ENCODE data around the gene TMEM63A.
"Not testable (repeated sequence)": the region's sequence is repeated elsewhere in the genome, so short reads cannot be mapped to it uniquely, and the experiment has no call there.

TMEM63A gene

GRCh38 chr1:225815526-225816178 lies 66.5 kb downstream of the TMEM63A start:
- no peak for DNase-seq

GRCh38 chr1:225815090-225815489 lies 67.1 kb downstream of the TMEM63A start:
- DNase-seq = not testable (repeated sequence)

- DNase-seq = no peak
These were observed 67.8 kb downstream of the TMEM63A start for GRCh38 chr1:225814381-225814780.

- peak; percentile 82 for DNase-seq
These were observed 68.8 kb downstream of the TMEM63A start for GRCh38 chr1:225813214-225813964.

- DNase-seq = no peak
These were observed 69.5 kb downstream of the TMEM63A start for GRCh38 chr1:225812488-225813213.

- DNase-seq = no peak
These were observed 70.3 kb downstream of the TMEM63A start for GRCh38 chr1:225811622-225812487.

- DNase-seq = not testable (repeated sequence)
These were observed 71.3 kb downstream of the TMEM63A start for GRCh38 chr1:225810579-225811538.

GRCh38 chr1:225809842-225810578 lies 72.2 kb downstream of the TMEM63A start, which contains the start of gene EPHX1:
TSS of gene EPHX1 (plus strand) at chr1:225810124. CDS start at chr1:225828730, 18,606 bp downstream.
- no peak for DNase-seq

GRCh38 chr1:225808136-225808535 lies 74.0 kb downstream of the TMEM63A start:
- no peak for DNase-seq

GRCh38 chr1:225806736-225807135 lies 75.4 kb downstream of the TMEM63A start:
- not testable (repeated sequence) for DNase-seq

- no peak for DNase-seq
These were observed 75.9 kb downstream of the TMEM63A start for GRCh38 chr1:225806249-225806648.

- DNase-seq = not testable (repeated sequence)
These were observed 81.0 kb downstream of the TMEM63A start for GRCh38 chr1:225801146-225801545.

GRCh38 chr1:225796097-225796496 lies 86.1 kb downstream of the TMEM63A start:
- DNase-seq = not testable (repeated sequence)
